ENCODE data around the gene UBE2H. TPM values are rescaled to one million over a fixed set of nuclear protein-coding genes. Genes with fewer than 3 reads are reported as not detected.
"Not testable (repeated sequence)": the region's sequence is repeated elsewhere in the genome, so short reads cannot be mapped to it uniquely, and the experiment has no call there.

Gene UBE2H
- polyA plus RNA-seq, 1 of the 3 experiments (the other 2 are of a cell fraction) = 129 TPM

- no peak overlapping the region for H3K27ac ChIP-seq (ENCODE audit: low read depth in 2 of 2, low read length in 1 of 2)
- DNase-seq = no peak
- H3K4me2 ChIP-seq = no peak overlapping the region
- H3K79me2 ChIP-seq (ENCODE audit: insufficient read depth) = no peaks in the 10 kb centered on the region
- no peaks in the 10 kb centered on the region for H3F3A ChIP-seq (replicated peaks; ENCODE audit: insufficient read depth)
- TF ChIP-seq POLR2AphosphoS5 (IDR thresholded peaks at IDR 0.05; ENCODE audit: low read depth, low read length) = peak; percentile 3; the same call in 1 of the 2 replicates
- no peak for TF ChIP-seq NFIC (IDR thresholded peaks at IDR 0.05; ENCODE audit: borderline replicate concordance)
- no peaks in the 10 kb centered on the region for H4K20me1 ChIP-seq (ENCODE audit: insufficient read depth)
- H3K9ac ChIP-seq = no peak overlapping the region
- 87% methylated on average over 9 of the region's 9 CpGs for WGBS (ENCODE audit: low lambda C conversion rate)
- H3K4me1 ChIP-seq (ENCODE audit: control insufficient read depth in 1 of 2, insufficient read depth in 2 of 2, low read depth in 1 of 2, low read length in 1 of 2) = peaks cover 0 to 10% of the 10 kb centered on the region in 2 experiments; a peak in 1 of 4 replicates
- H3K27me3 ChIP-seq (ENCODE audit: insufficient read depth) = no peaks in the 10 kb centered on the region
- H3K36me3 ChIP-seq (replicated peaks in 1 of 2; ENCODE audit: control insufficient read depth in 1 of 2, insufficient read depth in 2 of 2, low read length in 1 of 2) = no peaks in the 10 kb centered on the region
- H3K9me3 ChIP-seq = no peaks in the 10 kb centered on the region
- H3K9me2 ChIP-seq = no peaks in the 10 kb centered on the region
- no peak overlapping the region for H2AFZ ChIP-seq (ENCODE audit: low read depth)
- no peak overlapping the region for H3K4me3 ChIP-seq (ENCODE audit: low read depth in 2 of 2, low read length in 1 of 2)
- CTCF ChIA-PET = interaction anchor here (0.6 to 2.8 kb wide), 4 partner anchors 16 to 216 kb away, joined by 3 to 12 read pairs (median 3); no protein-coding TSS in a partner anchor
- POLR2A ChIA-PET = no interaction called here
These were observed 156.5 kb downstream of the UBE2H start for GRCh38 chr7:129796186-129796775.

GRCh38 chr7:129794461-129794860 is 158.3 kb downstream of the UBE2H start:
- H3K79me2 ChIP-seq (ENCODE audit: insufficient read depth); H4K20me1 ChIP-seq (ENCODE audit: insufficient read depth); H3K9me3 ChIP-seq; H3K27me3 ChIP-seq (ENCODE audit: insufficient read depth); H3K27ac ChIP-seq (ENCODE audit: low read depth in 2 of 2, low read length in 1 of 2); H3K9ac ChIP-seq; H3K4me3 ChIP-seq (ENCODE audit: low read depth in 2 of 2, low read length in 1 of 2); H3K9me2 ChIP-seq; H3K36me3 ChIP-seq (replicated peaks in 1 of 2; ENCODE audit: control insufficient read depth in 1 of 2, insufficient read depth in 2 of 2, low read length in 1 of 2); H2AFZ ChIP-seq (ENCODE audit: low read depth); H3F3A ChIP-seq (replicated peaks; ENCODE audit: insufficient read depth); H3K4me2 ChIP-seq; POLR2A ChIA-PET; DNase-seq: not testable (repeated sequence)
- 91% methylated on average over 9 of the region's 9 CpGs for WGBS (ENCODE audit: low lambda C conversion rate)
- CTCF ChIA-PET = interaction anchor here (1.2 to 1.5 kb wide), 3 partner anchors 9 to 129 kb away, joined by 3 to 4 read pairs (median 3); no protein-coding TSS in a partner anchor
- peaks cover 8 to 13% of the 10 kb centered on the region in 2 experiments; a peak in 2 of 4 replicates for H3K4me1 ChIP-seq (ENCODE audit: control insufficient read depth in 1 of 2, insufficient read depth in 2 of 2, low read depth in 1 of 2, low read length in 1 of 2)

- POLR2A ChIA-PET = no interaction called here
- Histone ChIP-seq H4K20me1 (ENCODE audit: insufficient read depth) (no peaks in the 10 kb centered on the region), H3K4me3 (ENCODE audit: low read depth in 2 of 2, low read length in 1 of 2) (no peak overlapping the region), H3K9me3 (no peaks in the 10 kb centered on the region), H3K4me2 (no peak overlapping the region), H3K27ac (ENCODE audit: low read depth in 2 of 2, low read length in 1 of 2) (no peak overlapping the region), H2AFZ (ENCODE audit: low read depth) (no peak overlapping the region), H3K79me2 (ENCODE audit: insufficient read depth) (no peaks in the 10 kb centered on the region), H3K4me1 (ENCODE audit: control insufficient read depth in 1 of 2, insufficient read depth in 2 of 2, low read depth in 1 of 2, low read length in 1 of 2) (peaks cover 5 to 13% of the 10 kb centered on the region in 2 experiments; a peak in 2 of 4 replicates), H3K9ac (no peak overlapping the region), H3F3A (replicated peaks; ENCODE audit: insufficient read depth) (no peaks in the 10 kb centered on the region), H3K36me3 (replicated peaks in 1 of 2; ENCODE audit: control insufficient read depth in 1 of 2, insufficient read depth in 2 of 2, low read length in 1 of 2) (no peaks in the 10 kb centered on the region), H3K27me3 (ENCODE audit: insufficient read depth) (no peaks in the 10 kb centered on the region), H3K9me2 (no peaks in the 10 kb centered on the region)
- DNase-seq = peak; percentile 57
- peak; percentile 40 for TF ChIP-seq NFIC (IDR thresholded peaks at IDR 0.05; ENCODE audit: borderline replicate concordance)
- no peak for TF ChIP-seq FOSL2 (IDR thresholded peaks at IDR 0.05; ENCODE audit: borderline replicate concordance, low read depth)
- 75% methylated on average over 7 of the region's 9 CpGs for WGBS (ENCODE audit: low lambda C conversion rate)
- CTCF ChIA-PET = interaction anchor here (1.3 to 1.9 kb wide), 3 partner anchors 8 to 129 kb away, joined by 3 to 4 read pairs (median 3); no protein-coding TSS in a partner anchor
These were observed 159.1 kb downstream of the UBE2H start for GRCh38 chr7:129793506-129794310.

All from SK-N-SH (cell line).